DOHH2 (cell line): ENCODE results near the gene RNF32.

ENCODE experiments used
- H3F3A ChIP-seq: fragments of 200-600 bp; sonication (generic), shearing (Covaris generic); 2 replicates; pipeline ENCODE4 v1.6.0; 2016; ENCODE audit warnings: antibody characterized with exemption, mild to moderate bottlenecking; ENCODE audit not compliant: control insufficient read depth, insufficient read depth
- H3K27ac ChIP-seq: fragments of 200-600 bp; sonication (generic); 2 replicates; pipeline ENCODE4 v1.5.1; 2014; ENCODE audit warnings: low read depth, mild to moderate bottlenecking, low read length, moderate library complexity
- H3K27me3 ChIP-seq: fragments of 200-600 bp; sonication (generic); 2 replicates; pipeline ENCODE4 v1.6.1; 2014; ENCODE audit warnings: mild to moderate bottlenecking, low read length, mixed read lengths; ENCODE audit not compliant: control insufficient read depth
- H3K36me3 ChIP-seq: fragments of 200-600 bp; sonication (generic); 2 replicates; pipeline ENCODE4 v1.6.1; 2014; ENCODE audit warnings: mild to moderate bottlenecking, low read length, moderate library complexity, mixed read lengths; ENCODE audit not compliant: control insufficient read depth
- H3K4me1 ChIP-seq: fragments of 200-600 bp; sonication (generic); 2 replicates; pipeline ENCODE4 v1.6.1; 2014; ENCODE audit warnings: mild to moderate bottlenecking, low read length, mixed read lengths; ENCODE audit not compliant: control insufficient read depth
- H3K4me2 ChIP-seq: fragments of 200-600 bp; sonication (generic); 2 replicates; pipeline ENCODE4 v1.6.0; 2014; ENCODE audit warnings: mild to moderate bottlenecking, low read length, moderate library complexity
- H3K4me3 ChIP-seq: fragments of 200-600 bp; sonication (generic); 2 replicates; pipeline ENCODE4 v1.5.1; 2014; ENCODE audit warnings: mild to moderate bottlenecking, low read length, mixed read lengths
- H3K79me2 ChIP-seq: fragments of 200-600 bp; sonication (generic); 2 replicates; pipeline ENCODE4 v1.6.1; 2014; ENCODE audit warnings: mild to moderate bottlenecking, low read length, mixed read lengths; ENCODE audit not compliant: control insufficient read depth
- H3K9me2 ChIP-seq: fragments of 200-600 bp; sonication (generic); replicated peaks from 2 replicates; pipeline ENCODE4 v1.6.1; 2014; ENCODE audit warnings: mild to moderate bottlenecking, low read length, mixed read lengths; ENCODE audit not compliant: control insufficient read depth
- H3K9me3 ChIP-seq: fragments of 200-600 bp; sonication (generic); 2 replicates; pipeline ENCODE4 v1.6.1; 2014; ENCODE audit warnings: antibody characterized with exemption, low read length, mixed read lengths; ENCODE audit not compliant: control insufficient read depth, insufficient read depth
- H4K20me1 ChIP-seq: fragments of 200-600 bp; sonication (generic); 2 replicates; pipeline ENCODE4 v1.6.0; 2014; ENCODE audit warnings: low read depth, mild to moderate bottlenecking, antibody characterized with exemption, low read length, moderate library complexity; ENCODE audit not compliant: control insufficient read depth, insufficient read depth
- CTCF ChIP-seq: fragments of 200-600 bp; sonication (generic); IDR thresholded peaks from one replicate; pipeline ENCODE4 v1.5.1; 2014; ENCODE audit warnings: antibody characterized with exemption, mild to moderate bottlenecking, low read depth, low read length; ENCODE audit not compliant: poor library complexity, severe bottlenecking
- EZH2phosphoT487 ChIP-seq: fragments of 200-600 bp; sonication (generic); IDR thresholded peaks from 2 replicates; pipeline ENCODE4 v1.6.1; 2017; ENCODE audit warnings: borderline replicate concordance, mild to moderate bottlenecking, antibody characterized with exemption, low read length, moderate library complexity, mixed read lengths

RNF32 gene

GRCh38 chr7:156611014-156612010 is 29.3 kb upstream of the RNF32 start:
- H3K27me3 ChIP-seq, result no peaks in the 10 kb centered on the region; the same call in 1 of the 2 replicates
- no peaks in the 10 kb centered on the region for H3K4me1 ChIP-seq
- H3K4me2 ChIP-seq, result no peak overlapping the region

GRCh38 chr7:156612930-156613329 is 27.6 kb upstream of the RNF32 start:
- no peaks in the 10 kb centered on the region for H3K4me1 ChIP-seq
- no peaks in the 10 kb centered on the region for H3K79me2 ChIP-seq
- H3F3A ChIP-seq, result no peaks in the 10 kb centered on the region
- no peak overlapping the region for H3K27ac ChIP-seq
- no peaks in the 10 kb centered on the region for H3K36me3 ChIP-seq
- no peak overlapping the region for H3K4me3 ChIP-seq
- no peak overlapping the region for H3K4me2 ChIP-seq
- no peaks in the 10 kb centered on the region for H3K9me2 ChIP-seq
- TF ChIP-seq EZH2phosphoT487 (no peak), CTCF (no peak)
- no peaks in the 10 kb centered on the region for H4K20me1 ChIP-seq
- H3K27me3 ChIP-seq, result no peaks in the 10 kb centered on the region; the same call in 1 of the 2 replicates
- H3K9me3 ChIP-seq, result no peaks in the 10 kb centered on the region

More at GRCh38 chr7:156611014-156612010, 29.3 kb upstream of the RNF32 start:
- Histone ChIP-seq H4K20me1 (no peaks in the 10 kb centered on the region), H3K79me2 (no peaks in the 10 kb centered on the region), H3K27ac (no peak overlapping the region), H3F3A (no peaks in the 10 kb centered on the region), H3K36me3 (no peaks in the 10 kb centered on the region), H3K9me3 (no peaks in the 10 kb centered on the region), H3K4me3 (no peak overlapping the region), H3K9me2 (no peaks in the 10 kb centered on the region)
- TF ChIP-seq EZH2phosphoT487, result no peak
- no peak for TF ChIP-seq CTCF

GRCh38 chr7:156614434-156615264 is 25.9 kb upstream of the RNF32 start:
- Histone ChIP-seq H3F3A (no peaks in the 10 kb centered on the region), H3K27me3 (no peaks in the 10 kb centered on the region; the same call in 1 of the 2 replicates), H3K4me3 (no peak overlapping the region), H3K9me3 (no peaks in the 10 kb centered on the region), H3K79me2 (no peaks in the 10 kb centered on the region), H3K27ac (no peak overlapping the region), H3K36me3 (no peaks in the 10 kb centered on the region), H3K4me2 (no peak overlapping the region), H3K4me1 (no peaks in the 10 kb centered on the region), H4K20me1 (no peaks in the 10 kb centered on the region), H3K9me2 (no peaks in the 10 kb centered on the region)
- no peak for TF ChIP-seq CTCF
